Jurkat, Clone E6-1 (cell line): ENCODE measurements around the gene DCLK3. TPM values are rescaled to one million over a fixed set of nuclear protein-coding genes. Genes with fewer than 3 reads are reported as not detected.
A peak's percentile ranks its signal among the peaks of the same experiment; 100 is the strongest.

Source experiments
- DNase-seq: peaks from one replicate; pipeline ENCODE4 v3.0.0-alpha.2; 2011; ENCODE audit warnings: low read depth, low spot score
- H3K4me3 ChIP-seq: 2 replicates; pipeline ENCODE4 v1.5.1; 2011; ENCODE audit warnings: mild to moderate bottlenecking, low read length, control low read depth, moderate library complexity
- polyA plus RNA-seq: library from polyadenylated mRNA; unstranded; fragments of >200 nt; gene quantifications from one replicate; pipeline ENCODE4 v1.2.1, GENCODE V29; 2012; ENCODE audit warnings: missing spikeins; ENCODE audit not compliant: insufficient read length, insufficient read depth

Gene DCLK3, protein sequence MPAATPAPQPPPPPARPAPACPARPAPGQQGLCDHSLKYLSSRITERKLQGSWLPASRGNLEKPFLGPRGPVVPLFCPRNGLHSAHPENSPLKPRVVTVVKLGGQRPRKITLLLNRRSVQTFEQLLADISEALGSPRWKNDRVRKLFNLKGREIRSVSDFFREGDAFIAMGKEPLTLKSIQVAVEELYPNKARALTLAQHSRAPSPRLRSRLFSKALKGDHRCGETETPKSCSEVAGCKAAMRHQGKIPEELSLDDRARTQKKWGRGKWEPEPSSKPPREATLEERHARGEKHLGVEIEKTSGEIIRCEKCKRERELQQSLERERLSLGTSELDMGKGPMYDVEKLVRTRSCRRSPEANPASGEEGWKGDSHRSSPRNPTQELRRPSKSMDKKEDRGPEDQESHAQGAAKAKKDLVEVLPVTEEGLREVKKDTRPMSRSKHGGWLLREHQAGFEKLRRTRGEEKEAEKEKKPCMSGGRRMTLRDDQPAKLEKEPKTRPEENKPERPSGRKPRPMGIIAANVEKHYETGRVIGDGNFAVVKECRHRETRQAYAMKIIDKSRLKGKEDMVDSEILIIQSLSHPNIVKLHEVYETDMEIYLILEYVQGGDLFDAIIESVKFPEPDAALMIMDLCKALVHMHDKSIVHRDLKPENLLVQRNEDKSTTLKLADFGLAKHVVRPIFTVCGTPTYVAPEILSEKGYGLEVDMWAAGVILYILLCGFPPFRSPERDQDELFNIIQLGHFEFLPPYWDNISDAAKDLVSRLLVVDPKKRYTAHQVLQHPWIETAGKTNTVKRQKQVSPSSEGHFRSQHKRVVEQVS
- polyA plus RNA-seq, result 1.1 TPM

DNA sequence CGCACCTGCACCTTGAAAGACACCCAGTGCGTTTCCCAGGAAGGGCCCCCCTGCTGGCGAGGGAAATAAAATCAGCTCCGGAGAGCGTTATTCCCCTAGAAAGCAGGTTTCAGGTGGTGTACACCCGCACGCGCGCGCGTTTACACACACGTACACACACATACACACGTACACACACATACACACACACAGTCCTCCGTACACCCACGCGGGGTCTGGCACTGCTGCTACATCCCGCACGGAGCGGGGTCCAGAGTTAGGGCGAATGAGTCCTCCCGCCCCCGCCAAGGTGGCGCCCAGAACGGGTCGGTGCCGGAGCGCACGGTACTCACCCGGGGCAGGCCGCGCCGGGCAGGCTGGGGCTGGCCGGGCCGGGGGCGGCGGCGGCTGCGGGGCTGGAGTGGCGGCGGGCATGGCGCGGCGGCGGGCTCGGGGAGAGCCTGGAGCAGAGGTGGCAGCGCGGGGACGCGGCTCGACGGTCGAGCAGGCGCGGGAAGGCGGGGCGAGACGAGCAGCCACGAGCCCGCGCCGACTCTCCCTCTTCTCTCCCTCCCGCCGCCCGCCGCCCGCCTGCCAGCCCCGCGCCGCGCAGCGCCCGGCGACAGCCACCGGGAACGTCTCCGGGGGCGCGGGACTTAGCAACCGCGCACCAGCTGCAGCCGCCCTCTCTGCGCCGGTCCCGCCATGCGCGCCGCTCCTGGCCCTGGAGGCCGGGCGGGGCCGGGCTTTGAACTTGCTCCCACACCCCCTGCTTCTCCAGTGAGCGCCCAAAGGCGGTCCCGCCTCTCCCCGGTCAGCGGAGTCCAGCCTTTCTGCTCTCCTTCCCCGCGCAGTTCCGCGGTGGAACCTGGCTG, at the start of gene DCLK3:
Gene DCLK3, minus strand, starts transcription at position 704 of the 854 bp plus-strand sequence. Its CDS starts 290 bp downstream, at position 414.
- DNase-seq, result peak; percentile 29

DNA sequence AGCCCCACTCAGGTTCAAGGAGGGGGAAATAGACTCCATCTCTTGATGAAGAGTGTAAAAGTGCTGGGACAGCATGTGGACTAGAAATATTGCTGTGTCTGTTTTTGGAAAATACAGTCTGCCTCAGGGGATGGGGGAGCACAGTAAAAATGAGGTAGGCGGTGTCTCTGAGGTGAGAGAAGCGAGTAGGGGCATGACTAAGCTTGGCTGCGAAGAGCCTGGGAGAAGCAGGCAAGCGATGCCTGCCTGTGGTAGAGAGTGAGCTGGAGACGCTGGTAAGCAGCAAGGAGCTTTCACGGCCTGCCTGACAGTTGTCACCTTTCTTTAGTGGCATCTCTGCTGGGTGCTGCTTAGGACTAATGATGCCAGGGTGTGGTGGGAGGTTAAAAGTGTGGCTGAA, 49.0 kb upstream of the DCLK3 start:
- no peak overlapping the region for H3K4me3 ChIP-seq
- no peak for DNase-seq

More for the DNA sequence above, at the start of gene DCLK3:
- peak within 1 kb of the TSS; percentile 49 for H3K4me3 ChIP-seq

DNA sequence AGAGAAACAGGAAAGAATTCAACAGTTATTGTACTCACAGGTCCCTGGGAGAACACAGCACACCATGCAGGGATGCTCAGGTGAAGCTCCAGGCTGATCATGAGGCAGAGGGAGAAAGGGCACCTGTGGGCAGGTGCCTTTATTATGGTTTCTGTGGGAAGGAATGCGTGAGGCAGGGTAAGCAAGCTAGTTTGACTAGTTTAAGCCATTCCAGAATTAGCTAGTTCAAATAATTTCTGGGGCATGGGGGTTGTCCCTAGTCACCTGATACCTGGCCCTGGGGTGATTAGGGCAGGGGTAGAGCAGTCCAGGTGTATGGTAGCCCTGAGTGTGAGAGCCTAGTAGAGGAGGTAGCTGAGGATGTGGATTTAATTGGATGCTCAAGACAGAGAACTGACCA, 47.9 kb upstream of the DCLK3 start:
- DNase-seq, result no peak
- no peak overlapping the region for H3K4me3 ChIP-seq

DNA sequence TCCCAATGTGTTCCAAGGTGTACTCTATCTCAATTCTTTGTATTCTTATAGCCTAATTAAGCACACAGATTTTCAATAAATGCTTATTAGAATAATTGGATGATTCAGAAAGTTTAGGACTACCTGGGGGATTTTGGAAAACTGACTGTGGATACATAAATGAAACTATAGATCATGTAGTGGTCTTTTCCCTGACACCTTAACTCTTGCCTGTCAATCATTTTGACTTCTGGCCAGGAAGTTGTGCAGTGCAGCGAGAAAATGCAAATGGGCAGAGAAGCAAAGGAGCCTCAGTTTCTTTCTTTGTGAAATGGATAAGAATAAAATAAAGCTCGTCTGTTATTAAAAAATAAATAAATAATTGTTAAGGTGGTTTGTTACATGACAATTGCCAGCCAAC, 47.4 kb upstream of the DCLK3 start:
- H3K4me3 ChIP-seq, result no peak overlapping the region
- DNase-seq, result no peak

DNA sequence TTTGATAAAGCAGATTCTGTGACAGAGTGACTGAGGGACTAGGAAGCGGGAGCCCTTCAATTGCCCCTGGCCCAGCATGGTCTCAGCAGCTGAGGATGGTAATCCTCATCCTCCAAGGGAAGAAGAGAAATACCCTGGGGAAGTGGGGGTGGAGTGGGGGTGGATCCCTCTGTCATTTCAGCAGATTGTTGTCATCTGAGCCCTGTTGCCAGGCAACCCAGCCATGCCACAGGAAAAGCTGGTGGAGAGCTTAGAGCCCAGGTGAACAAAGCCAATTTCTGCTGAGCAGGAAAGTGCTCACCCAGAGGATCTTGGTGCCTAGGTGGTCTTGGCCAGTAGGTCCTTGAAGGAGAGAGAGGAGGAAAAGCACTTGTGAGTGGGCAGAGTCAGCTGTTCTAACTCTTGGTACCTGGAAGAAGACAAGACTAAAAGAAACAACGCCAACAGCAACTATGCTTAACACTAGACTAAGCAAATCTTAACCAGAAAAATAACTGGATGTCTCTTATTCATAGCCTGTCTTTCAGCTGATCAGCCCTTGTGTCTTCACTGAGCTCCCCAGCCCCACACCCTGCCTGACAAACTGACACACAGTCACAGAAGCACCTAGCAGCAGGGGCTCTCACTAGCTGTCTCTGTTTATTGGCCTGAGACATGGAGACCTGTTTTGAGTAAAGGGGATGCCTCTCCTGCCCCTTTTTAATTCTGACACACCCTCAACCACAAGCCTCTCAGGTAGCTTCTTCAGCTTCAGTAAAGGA, 40.1 kb upstream of the DCLK3 start:
- no peak overlapping the region for H3K4me3 ChIP-seq
- DNase-seq, result peak; percentile 14

DNA sequence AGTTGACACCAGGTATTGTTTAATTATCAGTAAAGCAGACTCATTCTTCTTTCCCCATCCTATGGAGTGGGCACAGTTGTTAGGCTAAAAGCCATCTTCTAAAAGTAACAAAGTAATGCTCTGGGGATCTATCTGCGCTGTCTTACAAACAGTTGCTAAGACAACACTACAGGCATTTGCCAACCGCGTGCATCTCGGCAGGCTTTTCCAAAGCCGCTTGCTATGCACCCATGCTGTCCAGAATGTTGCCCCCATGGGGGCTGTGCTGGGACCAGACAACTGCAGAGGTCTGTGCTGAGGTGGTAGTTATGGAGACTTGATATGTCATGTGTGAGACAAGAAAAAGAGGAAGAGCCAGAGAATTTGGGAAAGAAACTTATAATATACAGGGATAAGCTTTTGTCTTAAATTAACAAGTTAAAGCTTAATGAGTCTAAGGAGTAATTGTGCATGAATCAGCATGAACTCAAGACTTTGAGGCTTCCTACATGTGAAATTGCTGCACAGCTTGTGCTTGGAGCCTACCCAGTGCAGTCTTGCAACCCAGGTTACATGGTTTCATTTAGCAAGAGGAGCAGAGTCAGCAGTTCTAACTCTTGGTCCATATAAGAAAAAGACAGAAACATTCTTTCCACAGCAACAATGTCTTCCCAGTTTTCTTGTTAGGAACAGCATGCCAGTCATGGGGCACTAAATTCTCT, 38.9 kb upstream of the DCLK3 start:
- no peak for DNase-seq
- H3K4me3 ChIP-seq, result no peak overlapping the region

DNA sequence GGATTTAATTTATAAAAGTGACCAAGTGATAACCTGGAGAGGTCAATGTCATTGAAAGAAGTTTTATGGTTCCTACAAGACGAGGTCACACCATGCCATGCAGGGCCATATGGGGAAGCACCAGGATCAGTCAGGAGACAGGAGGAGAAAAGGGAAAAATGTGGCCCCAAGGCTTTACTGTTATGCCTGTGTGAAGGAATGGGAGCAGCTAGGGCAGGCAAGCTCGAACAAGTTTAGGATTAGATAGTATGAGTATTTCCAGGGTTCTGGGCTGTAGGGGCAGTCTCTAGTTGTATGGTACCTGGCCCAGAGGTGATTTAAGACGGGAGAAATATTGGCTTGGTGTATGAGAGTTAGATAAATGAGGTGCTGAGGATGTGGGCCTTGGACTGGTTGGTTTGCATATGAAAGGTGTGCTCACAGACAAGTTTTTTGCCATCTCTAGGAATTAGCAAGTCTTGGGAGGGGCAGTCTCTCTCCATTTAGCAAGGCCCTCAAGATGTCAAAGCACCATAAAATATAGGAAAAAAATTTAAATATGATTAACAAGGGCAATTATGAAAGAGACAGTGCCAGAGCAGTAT, 36.3 kb upstream of the DCLK3 start:
- DNase-seq, result no peak
- no peak overlapping the region for H3K4me3 ChIP-seq

DNA sequence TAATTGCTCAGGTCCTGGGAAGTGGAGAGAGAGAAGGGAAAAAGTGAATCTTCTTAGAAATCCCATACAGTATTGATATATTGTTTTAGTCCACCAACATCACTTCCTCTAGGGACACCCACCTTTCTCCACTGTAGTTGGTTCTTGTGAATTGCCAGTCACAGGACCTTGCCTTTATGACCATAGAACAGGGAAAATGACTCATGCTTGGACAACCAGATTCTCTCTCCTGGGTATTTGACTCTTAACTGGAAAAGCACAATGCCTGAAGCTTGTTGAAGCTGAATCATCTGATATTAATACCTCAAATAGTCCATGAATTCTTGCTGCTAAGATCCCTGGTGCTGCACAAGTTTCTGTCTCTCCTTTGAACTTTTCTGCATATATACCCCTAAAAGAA, 32.5 kb upstream of the DCLK3 start:
- H3K4me3 ChIP-seq, result no peak overlapping the region
- DNase-seq, result no peak

DNA sequence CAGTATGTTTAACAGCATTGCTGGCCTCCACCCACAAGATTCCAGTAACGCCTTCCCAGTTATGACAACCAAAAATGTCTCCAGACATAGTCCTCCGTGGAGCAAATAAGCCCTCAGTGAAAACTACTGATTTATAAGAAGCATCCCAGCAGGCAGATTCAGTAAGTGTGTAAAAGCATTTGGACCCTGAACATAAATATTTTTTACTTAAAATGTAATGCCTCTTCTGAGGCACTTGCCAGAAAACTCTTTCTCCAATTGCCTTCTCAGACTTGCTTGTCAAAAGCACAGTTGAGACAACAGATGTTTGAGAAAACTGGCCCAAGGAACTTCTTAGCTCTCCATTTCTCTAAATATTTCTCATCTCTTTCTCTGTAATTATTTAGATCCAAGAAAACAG, 31.8 kb upstream of the DCLK3 start:
- DNase-seq, result no peak
- H3K4me3 ChIP-seq, result no peak overlapping the region

DNA sequence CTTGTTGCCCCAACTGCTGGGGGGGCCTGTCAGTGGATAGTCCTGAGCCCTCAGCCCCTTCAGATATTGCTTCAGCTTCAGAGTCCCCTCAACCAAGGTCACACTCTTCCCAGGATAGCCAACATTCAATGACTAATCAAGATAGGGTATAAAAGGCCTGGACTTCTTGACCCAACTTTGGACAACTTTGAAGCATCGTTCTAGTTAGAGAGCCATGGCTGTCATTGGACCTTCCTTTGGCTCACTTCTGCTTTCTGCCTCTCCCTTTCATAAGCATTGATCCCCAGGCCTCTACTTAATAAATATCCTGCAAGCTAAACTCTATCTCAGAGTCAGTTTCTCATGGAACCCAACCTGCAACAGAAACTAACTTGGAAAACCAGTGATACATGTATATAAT, 31.3 kb upstream of the DCLK3 start:
- no peak overlapping the region for H3K4me3 ChIP-seq
- no peak for DNase-seq

DNA sequence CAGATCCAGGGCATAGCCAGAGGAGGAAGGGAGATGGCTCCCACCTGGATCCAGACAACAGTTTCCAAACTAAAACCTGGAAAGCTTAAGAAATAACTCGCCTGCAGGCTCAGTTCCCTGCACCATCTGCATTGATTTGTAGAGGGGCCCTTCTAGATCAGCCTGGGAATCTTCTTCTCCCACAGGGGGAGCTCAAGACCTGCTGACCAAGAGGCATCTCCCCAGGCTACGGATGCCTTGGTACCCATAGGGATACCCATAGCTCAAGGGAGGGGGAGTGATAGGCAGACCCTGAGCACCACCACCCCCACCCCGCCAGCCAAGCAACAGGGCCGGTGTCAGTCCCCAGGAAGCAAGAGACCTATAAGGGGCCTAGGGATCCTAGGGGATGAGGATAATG, 28.0 kb upstream of the DCLK3 start:
- H3K4me3 ChIP-seq, result no peak overlapping the region
- DNase-seq, result peak; percentile 20

DNA sequence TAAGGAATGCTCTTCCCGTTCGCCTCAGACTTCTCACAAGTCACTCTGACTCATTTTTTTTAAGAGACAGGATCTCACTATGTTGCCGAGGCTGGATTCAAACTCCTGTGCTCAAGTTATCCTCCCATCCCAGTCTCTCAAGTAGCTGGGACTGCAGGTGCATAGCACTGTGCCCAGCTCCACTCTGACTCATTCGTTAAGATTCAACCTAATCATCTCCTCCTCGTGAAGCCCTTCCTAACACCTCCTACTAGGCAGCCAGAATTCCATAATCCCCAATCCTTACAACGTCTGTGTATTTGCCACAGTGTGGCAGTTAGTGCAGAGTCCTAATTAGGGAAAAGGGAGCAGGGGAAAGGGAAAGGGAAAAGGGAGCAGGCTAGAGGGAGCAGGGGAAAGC, 26.4 kb upstream of the DCLK3 start:
- no peak overlapping the region for H3K4me3 ChIP-seq
- no peak for DNase-seq

DNA sequence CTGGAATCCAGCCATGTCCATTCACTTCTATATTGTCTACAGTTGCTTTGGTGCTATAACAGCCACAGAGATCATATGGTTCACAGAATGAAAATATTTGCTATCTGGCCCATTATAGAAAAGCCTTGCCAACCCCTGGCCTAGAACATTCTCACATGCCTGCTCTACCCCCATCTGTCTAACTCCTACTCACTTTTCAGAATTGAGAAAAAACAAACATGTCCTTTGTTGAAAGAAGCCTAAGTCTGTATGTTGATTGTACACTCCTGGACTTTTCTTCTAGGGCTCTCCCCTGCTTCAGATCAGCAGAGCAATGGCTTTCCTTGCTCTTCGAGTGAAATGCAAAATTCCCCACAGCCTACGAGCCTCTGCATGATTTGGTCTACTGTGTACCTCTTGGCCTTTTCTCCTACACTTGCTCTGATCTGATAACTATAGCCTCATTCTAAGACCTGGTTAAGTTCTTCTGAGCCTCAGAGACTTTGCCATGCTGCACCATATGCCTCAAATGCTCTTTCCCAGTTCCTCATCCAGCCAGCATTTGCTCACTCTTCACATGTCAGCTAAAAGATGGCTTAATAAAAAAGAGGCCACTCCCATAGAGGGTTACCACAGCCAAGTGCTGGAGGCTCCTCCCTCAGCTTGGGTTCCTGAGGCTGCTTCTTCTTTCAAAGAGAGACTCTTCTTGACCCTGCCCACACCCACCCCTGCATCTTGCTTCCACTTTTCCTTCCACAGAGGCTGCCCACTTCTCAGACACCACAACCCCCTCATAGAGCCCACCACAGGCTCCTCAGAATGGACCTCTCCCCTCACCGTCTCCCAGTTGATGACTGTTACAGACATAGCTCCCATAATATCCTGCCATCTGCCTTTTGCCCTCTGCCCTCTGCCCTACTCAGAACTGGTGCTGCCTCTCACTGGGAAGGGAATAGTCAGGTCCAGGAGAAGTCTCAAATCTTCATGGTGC, 22.9 kb upstream of the DCLK3 start:
- DNase-seq, result no peak
- no peak overlapping the region for H3K4me3 ChIP-seq

DNA sequence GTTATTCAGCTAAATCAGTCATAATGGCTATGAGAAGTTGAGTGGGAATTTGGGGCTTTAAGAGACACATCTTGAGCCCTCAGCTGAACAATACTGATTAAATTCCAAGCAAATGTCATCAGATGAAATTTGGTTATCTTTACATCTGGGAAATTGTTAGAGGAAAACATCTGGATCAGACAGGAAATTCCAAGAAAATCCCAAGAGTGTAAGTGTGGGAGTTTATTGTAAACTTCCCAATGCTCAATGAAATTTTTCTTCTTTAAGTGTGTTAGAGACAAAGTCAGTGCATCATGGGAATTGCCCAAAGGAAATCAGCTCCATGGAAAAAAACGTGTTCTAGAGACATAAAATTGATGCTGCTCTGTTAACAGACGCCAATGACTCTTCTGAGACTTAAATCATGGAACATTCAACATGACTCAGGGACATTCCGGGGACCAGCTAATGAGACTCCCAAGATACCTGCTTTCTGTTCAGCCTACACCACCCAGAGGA, 19.8 kb upstream of the DCLK3 start:
- DNase-seq, result no peak
- no peak overlapping the region for H3K4me3 ChIP-seq

DNA sequence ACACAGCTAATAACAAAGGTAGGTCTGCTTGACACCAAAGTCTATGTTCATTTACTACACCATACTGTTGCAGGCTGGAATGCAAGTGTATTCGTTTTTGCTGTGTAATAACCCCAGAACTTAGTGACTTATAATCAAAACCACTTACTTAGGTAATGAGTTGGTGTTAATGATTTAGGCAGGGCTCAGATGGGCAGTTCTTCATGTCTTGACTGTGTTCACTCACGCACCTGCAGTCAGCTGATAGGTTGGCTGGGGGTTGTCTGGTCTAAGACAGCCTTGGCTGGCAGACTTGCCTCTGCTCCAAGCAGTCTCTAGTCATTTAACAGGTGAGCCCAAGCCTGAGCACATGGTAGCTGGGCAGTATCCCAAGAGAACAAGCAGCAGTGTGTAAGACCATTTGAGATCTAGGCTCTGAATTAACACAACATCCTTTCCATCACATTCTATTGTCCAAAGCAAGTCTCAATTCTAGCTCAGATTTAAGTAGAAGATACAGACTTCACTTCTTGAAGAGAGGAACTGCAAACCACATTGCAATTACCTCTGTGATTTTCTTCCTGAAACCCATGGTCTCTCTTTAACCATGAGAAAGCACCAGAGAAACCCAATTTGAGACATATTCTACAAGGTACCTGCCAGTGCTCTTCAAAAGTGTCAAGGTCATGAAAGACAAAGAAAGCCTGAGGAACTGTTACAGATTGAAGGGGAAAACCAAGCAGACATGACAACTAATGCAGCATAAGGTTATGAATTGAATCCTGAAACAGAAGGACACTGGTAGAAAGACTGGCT, 13.3 kb upstream of the DCLK3 start:
- no peak overlapping the region for H3K4me3 ChIP-seq
- no peak for DNase-seq

DNA sequence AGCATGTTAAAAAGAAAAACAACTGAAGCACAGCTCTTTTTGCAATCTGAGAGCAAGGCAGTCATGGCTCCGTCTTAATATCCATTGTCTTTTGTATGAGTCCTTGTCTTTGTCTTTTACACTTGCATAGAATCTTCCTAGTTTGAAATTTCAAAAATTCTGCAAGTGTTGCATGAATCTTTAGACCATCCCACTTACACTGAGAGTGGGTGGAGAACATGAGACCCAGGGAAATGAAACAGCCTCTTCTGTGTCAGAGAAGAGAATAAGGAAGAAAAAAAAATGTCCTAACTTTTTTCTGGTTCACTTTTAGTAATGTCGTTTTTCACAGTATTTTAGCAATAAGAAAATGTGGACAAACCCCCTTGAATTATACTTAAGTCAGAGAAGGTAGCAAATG, 12.1 kb upstream of the DCLK3 start:
- H3K4me3 ChIP-seq, result no peak overlapping the region
- no peak for DNase-seq
